ENCODE measurements around the gene LYZL2.
"Not testable (repeated sequence)": the region's sequence is repeated elsewhere in the genome, so short reads cannot be mapped to it uniquely, and the experiment has no call there.

LYZL2 gene

GRCh38 chr10:30617070-30617469, 12.5 kb downstream of the LYZL2 start:
- DNase-seq (ENCODE audit: extremely low read depth, low read depth) = no peak
- no peak for TF ChIP-seq CTCF (IDR thresholded peaks at IDR 0.05; ENCODE audit: low read depth, low read length)

GRCh38 chr10:30611041-30611440, 18.5 kb downstream of the LYZL2 start:
- DNase-seq (ENCODE audit: extremely low read depth, low read depth) = not testable (repeated sequence)

GRCh38 chr10:30607814-30608213, 21.7 kb downstream of the LYZL2 start:
- DNase-seq (ENCODE audit: extremely low read depth, low read depth) = no peak
- TF ChIP-seq CTCF (IDR thresholded peaks at IDR 0.05; ENCODE audit: low read depth, low read length) = no peak

- no peak for TF ChIP-seq CTCF (IDR thresholded peaks at IDR 0.05; ENCODE audit: low read depth, low read length)
- no peak for DNase-seq (ENCODE audit: extremely low read depth, low read depth)
These were observed 23.2 kb downstream of the LYZL2 start for GRCh38 chr10:30606313-30606712.

- DNase-seq (ENCODE audit: extremely low read depth, low read depth) = not testable (repeated sequence)
These were observed 24.0 kb downstream of the LYZL2 start for GRCh38 chr10:30605341-30606121.

GRCh38 chr10:30603589-30603988, 26.0 kb downstream of the LYZL2 start:
- DNase-seq (ENCODE audit: extremely low read depth, low read depth) = no peak
- TF ChIP-seq CTCF (IDR thresholded peaks at IDR 0.05; ENCODE audit: low read depth, low read length) = no peak

GRCh38 chr10:30602747-30603146, 26.8 kb downstream of the LYZL2 start:
- TF ChIP-seq CTCF (IDR thresholded peaks at IDR 0.05; ENCODE audit: low read depth, low read length) = no peak
- no peak for DNase-seq (ENCODE audit: extremely low read depth, low read depth)

- DNase-seq (ENCODE audit: extremely low read depth, low read depth) = no peak
- TF ChIP-seq CTCF (IDR thresholded peaks at IDR 0.05; ENCODE audit: low read depth, low read length) = no peak
These were observed 29.5 kb downstream of the LYZL2 start for GRCh38 chr10:30600005-30600404.
